IMR-90 (cell line): ENCODE measurements around the gene CEMIP2. TPM values are rescaled to one million over a fixed set of nuclear protein-coding genes. Genes with fewer than 3 reads are reported as not detected.

Source experiments
- ATAC-seq: fragments of 200-7000 bp; cut with Tn5 transposase; 2 replicates; pipeline ENCODE4 v1.9.1; 2020; ENCODE audit warnings: low read depth, mild to moderate bottlenecking, moderate library complexity
- BruUV-seq: library from RNA; stranded (reverse); fragments of 400-500 nt; replicated peaks from 2 replicates; lab custom pipeline; 2021; lab: Mats Ljungman, UMichigan
- CTCF ChIA-PET: fragments of 300-600 bp; formaldehyde crosslinking; extraction: SDS; loops from one replicate; lab custom pipeline; 2021; ENCODE audit warnings: antibody characterized with exemption; lab: Yijun Ruan, JAX
- POLR2A ChIA-PET: fragments of 300-600 bp; sonication (Branson Sonifier 250); formaldehyde crosslinking; loops from one replicate; lab custom pipeline; 2022; ENCODE audit warnings: antibody characterized with exemption; ENCODE audit not compliant: unreplicated experiment; lab: Charles Lee
- DNase-seq: peaks from one replicate; pipeline ENCODE4 v3.0.0; 2013
- H2AFZ ChIP-seq: replicated peaks from 2 replicates; pipeline ENCODE3; 2013; ENCODE audit warnings: low read length, mild to moderate bottlenecking; ENCODE audit not compliant: poor library complexity
- H2AK5ac ChIP-seq: 2 replicates; pipeline ENCODE4 v1.6.1; 2013; ENCODE audit warnings: low read depth, low read length, inconsistent platforms
- H2AK9ac ChIP-seq: replicated peaks from 2 replicates; pipeline ENCODE3; 2013; ENCODE audit warnings: mild to moderate bottlenecking, low read depth, low read length, moderate library complexity; ENCODE audit not compliant: poor library complexity
- H2BK120ac ChIP-seq: 2 replicates; pipeline ENCODE4 v1.6.1; 2013; ENCODE audit warnings: low read depth, low read length, inconsistent platforms
- H2BK15ac ChIP-seq: 3 replicates; pipeline ENCODE4 v1.6.1; 2013; ENCODE audit warnings: low read depth, low read length, inconsistent platforms
- H2BK20ac ChIP-seq: 2 replicates; pipeline ENCODE4 v1.6.1; 2013; ENCODE audit warnings: low read depth, mild to moderate bottlenecking, inconsistent platforms, low read length, moderate library complexity
- H2BK5ac ChIP-seq: 2 replicates; pipeline ENCODE4 v1.6.1; 2013; ENCODE audit warnings: mild to moderate bottlenecking, low read depth, low read length, inconsistent platforms; ENCODE audit not compliant: poor library complexity, severe bottlenecking
- H3K14ac ChIP-seq: replicated peaks from 2 replicates; pipeline ENCODE4 v1.6.1; 2013; ENCODE audit warnings: low read depth, low read length, inconsistent platforms
- H3K18ac ChIP-seq: 2 replicates; pipeline ENCODE4 v1.6.1; 2013; ENCODE audit warnings: low read depth, low read length, control low read depth
- H3K23ac ChIP-seq: 2 replicates; pipeline ENCODE4 v1.6.1; 2013; ENCODE audit warnings: low read depth, low read length, inconsistent platforms
- H3K27ac ChIP-seq: 2 replicates; pipeline ENCODE4 v1.5.1; 2013; ENCODE audit warnings: mild to moderate bottlenecking, control low read depth, low read length; ENCODE audit not compliant: insufficient read depth
- H3K27me3 ChIP-seq: 2 replicates; pipeline ENCODE4 v1.6.1; 2013; ENCODE audit warnings: low read length; ENCODE audit not compliant: control insufficient read depth, insufficient read depth
- H3K36me3 ChIP-seq: 2 replicates; pipeline ENCODE4 v1.6.1; 2013; ENCODE audit warnings: low read length, mixed read lengths; ENCODE audit not compliant: control insufficient read depth, insufficient read depth
- H3K4ac ChIP-seq: 2 replicates; pipeline ENCODE4 v1.6.1; 2013; ENCODE audit warnings: low read depth, low read length, inconsistent platforms
- H3K4me1 ChIP-seq: 2 replicates; pipeline ENCODE4 v1.6.1; 2013; ENCODE audit warnings: low read length, mixed read lengths; ENCODE audit not compliant: control insufficient read depth, insufficient read depth
- H3K4me2 ChIP-seq: 2 replicates; pipeline ENCODE4 v1.6.1; 2013; ENCODE audit warnings: low read depth, mild to moderate bottlenecking, control low read depth, low read length, moderate library complexity
- H3K4me3 ChIP-seq: 2 replicates; pipeline ENCODE4 v1.5.1; 2013; ENCODE audit warnings: low read depth, mild to moderate bottlenecking, control low read depth, low read length, moderate library complexity; ENCODE audit not compliant: insufficient read depth
- H3K56ac ChIP-seq: 2 replicates; pipeline ENCODE4 v1.6.1; 2013; ENCODE audit warnings: low read length, inconsistent platforms; ENCODE audit not compliant: insufficient read depth; ENCODE audit errors: extremely low read depth
- H3K79me1 ChIP-seq, 2 experiments: 2 replicates each; pipeline ENCODE4 v1.6.1; 2013; ENCODE audit warnings: low read length in 2 of 2, inconsistent platforms in 1 of 2, low read depth in 1 of 2
- H3K9ac ChIP-seq: 2 replicates; pipeline ENCODE4 v1.6.1; 2013; ENCODE audit warnings: low read depth, low read length, control low read depth
- H3K9me1 ChIP-seq: 2 replicates; pipeline ENCODE4 v1.6.1; 2013; ENCODE audit warnings: low read length, inconsistent platforms; ENCODE audit not compliant: insufficient read depth
- H3K9me3 ChIP-seq: 2 replicates; pipeline ENCODE4 v1.6.1; 2013; ENCODE audit warnings: low read length; ENCODE audit not compliant: control insufficient read depth, insufficient read depth
- H4K20me1 ChIP-seq: 2 replicates; pipeline ENCODE4 v1.6.1; 2013; ENCODE audit warnings: low read length, inconsistent platforms; ENCODE audit not compliant: insufficient read depth
- H4K5ac ChIP-seq: 2 replicates; pipeline ENCODE4 v1.6.1; 2013; ENCODE audit warnings: mild to moderate bottlenecking, low read depth, low read length, control low read depth
- H4K8ac ChIP-seq, 2 experiments: 2 replicates each; pipeline ENCODE4 v1.6.1; 2013; ENCODE audit warnings: low read depth in 2 of 2, low read length in 2 of 2, control low read depth in 1 of 2, inconsistent platforms in 1 of 2
- H4K91ac ChIP-seq: 2 replicates; pipeline ENCODE4 v1.6.1; 2013; ENCODE audit warnings: low read depth, low read length, inconsistent platforms; ENCODE audit not compliant: insufficient read depth
- BHLHE40 ChIP-seq: fragments of 150-350 bp; IDR thresholded peaks from 2 replicates; pipeline ENCODE4 v1.6.1; 2016; ENCODE audit warnings: mild to moderate bottlenecking, low read depth, low read length
- CEBPB ChIP-seq: IDR thresholded peaks from 2 replicates; pipeline ENCODE4 v1.6.1; 2012; ENCODE audit warnings: low read depth, low read length, improper control_type of control experiment
- CHD1 ChIP-seq: IDR thresholded peaks from 2 replicates; pipeline ENCODE4 v1.6.1; 2012; ENCODE audit warnings: low read depth, low read length, improper control_type of control experiment
- FOS ChIP-seq: fragments of 150-350 bp; IDR thresholded peaks from 2 replicates; pipeline ENCODE4 v1.6.1; 2016; ENCODE audit warnings: low read depth, low read length
- MAFK ChIP-seq: IDR thresholded peaks from 2 replicates; pipeline ENCODE4 v1.6.1; 2012; ENCODE audit warnings: low read depth, low read length, improper control_type of control experiment
- MAZ ChIP-seq: IDR thresholded peaks from 2 replicates; pipeline ENCODE4 v1.6.1; 2012; ENCODE audit warnings: low read depth, mild to moderate bottlenecking, low read length, improper control_type of control experiment, moderate library complexity, borderline replicate concordance
- MXI1 ChIP-seq: IDR thresholded peaks from 2 replicates; pipeline ENCODE4 v1.6.1; 2012; ENCODE audit warnings: low read depth, mild to moderate bottlenecking, low read length, moderate library complexity, borderline replicate concordance
- NFE2L2 ChIP-seq: fragments of 150-350 bp; IDR thresholded peaks from 2 replicates; pipeline ENCODE4 v1.6.1; 2016; ENCODE audit warnings: low read depth, mild to moderate bottlenecking, low read length
- POLR2A ChIP-seq: IDR thresholded peaks from 2 replicates; pipeline ENCODE4 v1.6.1; 2012; ENCODE audit warnings: mild to moderate bottlenecking, low read depth, low read length
- RAD21 ChIP-seq: IDR thresholded peaks from 2 replicates; pipeline ENCODE4 v1.6.1; 2012; ENCODE audit warnings: low read length, improper control_type of control experiment
- RCOR1 ChIP-seq: IDR thresholded peaks from 2 replicates; pipeline ENCODE4 v1.6.1; 2012; ENCODE audit warnings: mild to moderate bottlenecking, low read length, improper control_type of control experiment; ENCODE audit not compliant: insufficient replicate concordance
- RFX5 ChIP-seq: IDR thresholded peaks from 2 replicates; pipeline ENCODE4 v1.8.0; 2012; ENCODE audit warnings: low read depth, mild to moderate bottlenecking, low read length, moderate library complexity
- SMC3 ChIP-seq: fragments of 150-350 bp; IDR thresholded peaks from 2 replicates; pipeline ENCODE4 v1.6.1; 2016; ENCODE audit warnings: low read depth, mild to moderate bottlenecking, antibody characterized with exemption, low read length, moderate library complexity
- WGBS, 2 experiments: methylation state at CpG; one replicate each; pipeline versions ENCODE4 v1.1.5 to v1.1.7; 2013; ENCODE audit warnings: missing lambda C conversion rate in 2 of 2; ENCODE audit not compliant: insufficient read length in 1 of 2; ENCODE audit errors: extremely low coverage in 2 of 2; 5-methylcytosine and 5-hydroxymethylcytosine counted together
- dilution Hi-C: fragments of 300-500 bp; cut with HindIII; formaldehyde crosslinking; loops from one replicate; pipeline ENCODE4 v1.14.3; 2018; ENCODE audit warnings: low sequenced_read_pairs; ENCODE audit not compliant: unreplicated experiment
- in situ Hi-C: fragments of 300-500 bp; cut with MboI; formaldehyde crosslinking; loops from 3 replicates; pipeline ENCODE4 v1.14.3; 2019; ENCODE audit warnings: low sequenced_read_pairs, inconsistent platforms, mixed read lengths
- intact Hi-C: fragments of 100-400 bp; cut with micrococcal nuclease; formaldehyde crosslinking; loops from 2 replicates; pipeline ENCODE4 v1.10.0; 2022
- polyA plus RNA-seq, 3 experiments: library from polyadenylated mRNA; depleted of rRNA; stranded (reverse); fragments of >200 nt; gene quantifications; 2 replicates each; pipeline ENCODE4 v1.2.3, GENCODE V29; 2012; ENCODE audit warnings: low replicate concordance in 1 of 3
- total RNA-seq: library from RNA; depleted of rRNA; stranded (reverse); fragments of >200 nt; gene quantifications from 2 replicates; pipeline ENCODE4 v1.2.3, GENCODE V29; 2012
- TF ChIP-seq, protein P1 (sequence below): fragments of 150-350 bp; IDR thresholded peaks from 2 replicates; pipeline ENCODE4 v1.6.1; 2017; ENCODE audit warnings: mild to moderate bottlenecking, antibody characterized with exemption, low read length, low read depth
- TF ChIP-seq, protein P2 (sequence below): conservative IDR thresholded peaks from 2 replicates; pipeline ENCODE4 v1.5.1; 2012; ENCODE audit warnings: mild to moderate bottlenecking, low read depth, low read length, improper control_type of control experiment
- TF ChIP-seq, protein P3 (sequence below): fragments of 150-350 bp; IDR thresholded peaks from 2 replicates; pipeline ENCODE4 v1.6.1; 2016; ENCODE audit warnings: low read depth, mild to moderate bottlenecking, low read length, moderate library complexity, borderline replicate concordance

The CEMIP2 gene
- total and polyA plus RNA-seq, 2 of the 4 experiments (the other 2 are of a cell fraction): 65.2 to 67.4 TPM

DNA sequence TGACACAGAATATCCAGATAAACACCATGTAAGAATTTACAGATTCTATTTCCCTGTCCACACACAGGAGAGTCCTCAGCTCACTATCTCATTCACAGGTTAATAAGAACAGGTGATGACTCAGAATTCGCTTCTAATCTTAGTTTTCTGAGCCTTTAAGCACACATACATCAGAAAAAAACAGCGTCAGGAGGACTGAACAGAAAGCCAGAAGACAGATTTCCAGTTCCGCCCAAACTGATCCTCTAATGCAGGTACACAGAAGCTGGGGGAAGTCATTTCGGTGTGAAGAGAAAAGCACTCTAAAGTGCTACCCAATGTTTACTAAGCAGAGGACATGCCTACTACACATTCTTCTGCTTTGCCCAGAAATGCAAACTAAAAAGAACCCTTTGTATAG lies 1.6 kb downstream of the CEMIP2 start:
- H2AK5ac ChIP-seq: no peak overlapping the region; the same call in 1 of the 2 replicates
- peak overlapping the region; percentile 96; the same call in 1 of the 2 replicates for H3K9ac ChIP-seq
- peak overlapping the region; percentile 98 for H3K4me3 ChIP-seq
- peak overlapping the region; percentile 16; the same call in 1 of the 2 replicates for H2BK120ac ChIP-seq
- dilution Hi-C loops: no loop called here
- H3K18ac ChIP-seq: no peak overlapping the region
- H2AFZ ChIP-seq: no peak overlapping the region
- 0 out of 2 replicates have a peak, but pooled peaks cover 1% of the 10 kb centered on the region for H3K27me3 ChIP-seq
- no peak for TF ChIP-seq RFX5
- TF ChIP-seq RAD21: no peak
- no peak for TF ChIP-seq MAFK
- TF ChIP-seq FOS: no peak
- TF ChIP-seq BHLHE40: no peak
- no peak for TF ChIP-seq CEBPB
- TF ChIP-seq, protein P1, sequence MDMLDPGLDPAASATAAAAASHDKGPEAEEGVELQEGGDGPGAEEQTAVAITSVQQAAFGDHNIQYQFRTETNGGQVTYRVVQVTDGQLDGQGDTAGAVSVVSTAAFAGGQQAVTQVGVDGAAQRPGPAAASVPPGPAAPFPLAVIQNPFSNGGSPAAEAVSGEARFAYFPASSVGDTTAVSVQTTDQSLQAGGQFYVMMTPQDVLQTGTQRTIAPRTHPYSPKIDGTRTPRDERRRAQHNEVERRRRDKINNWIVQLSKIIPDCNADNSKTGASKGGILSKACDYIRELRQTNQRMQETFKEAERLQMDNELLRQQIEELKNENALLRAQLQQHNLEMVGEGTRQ: no peak
- TF ChIP-seq RCOR1: no peak
- TF ChIP-seq, protein P2, sequence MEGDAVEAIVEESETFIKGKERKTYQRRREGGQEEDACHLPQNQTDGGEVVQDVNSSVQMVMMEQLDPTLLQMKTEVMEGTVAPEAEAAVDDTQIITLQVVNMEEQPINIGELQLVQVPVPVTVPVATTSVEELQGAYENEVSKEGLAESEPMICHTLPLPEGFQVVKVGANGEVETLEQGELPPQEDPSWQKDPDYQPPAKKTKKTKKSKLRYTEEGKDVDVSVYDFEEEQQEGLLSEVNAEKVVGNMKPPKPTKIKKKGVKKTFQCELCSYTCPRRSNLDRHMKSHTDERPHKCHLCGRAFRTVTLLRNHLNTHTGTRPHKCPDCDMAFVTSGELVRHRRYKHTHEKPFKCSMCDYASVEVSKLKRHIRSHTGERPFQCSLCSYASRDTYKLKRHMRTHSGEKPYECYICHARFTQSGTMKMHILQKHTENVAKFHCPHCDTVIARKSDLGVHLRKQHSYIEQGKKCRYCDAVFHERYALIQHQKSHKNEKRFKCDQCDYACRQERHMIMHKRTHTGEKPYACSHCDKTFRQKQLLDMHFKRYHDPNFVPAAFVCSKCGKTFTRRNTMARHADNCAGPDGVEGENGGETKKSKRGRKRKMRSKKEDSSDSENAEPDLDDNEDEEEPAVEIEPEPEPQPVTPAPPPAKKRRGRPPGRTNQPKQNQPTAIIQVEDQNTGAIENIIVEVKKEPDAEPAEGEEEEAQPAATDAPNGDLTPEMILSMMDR: no peak
- TF ChIP-seq, protein P3, sequence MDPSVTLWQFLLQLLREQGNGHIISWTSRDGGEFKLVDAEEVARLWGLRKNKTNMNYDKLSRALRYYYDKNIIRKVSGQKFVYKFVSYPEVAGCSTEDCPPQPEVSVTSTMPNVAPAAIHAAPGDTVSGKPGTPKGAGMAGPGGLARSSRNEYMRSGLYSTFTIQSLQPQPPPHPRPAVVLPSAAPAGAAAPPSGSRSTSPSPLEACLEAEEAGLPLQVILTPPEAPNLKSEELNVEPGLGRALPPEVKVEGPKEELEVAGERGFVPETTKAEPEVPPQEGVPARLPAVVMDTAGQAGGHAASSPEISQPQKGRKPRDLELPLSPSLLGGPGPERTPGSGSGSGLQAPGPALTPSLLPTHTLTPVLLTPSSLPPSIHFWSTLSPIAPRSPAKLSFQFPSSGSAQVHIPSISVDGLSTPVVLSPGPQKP: no peak
- TF ChIP-seq POLR2A: no peak
- no peak for TF ChIP-seq SMC3
- no peak for TF ChIP-seq NFE2L2
- no peak for TF ChIP-seq CHD1
- no peak for TF ChIP-seq MAZ
- no peak for TF ChIP-seq MXI1
- peaks cover 33% of the 10 kb centered on the region for H4K20me1 ChIP-seq
- H3K4ac ChIP-seq: no peak overlapping the region
- H2BK15ac ChIP-seq: no peak overlapping the region
- H3K4me2 ChIP-seq: peak overlapping the region; percentile 87
- peak overlapping the region; percentile 98 for H3K23ac ChIP-seq
- BruUV-seq: no TSS peak
- POLR2A ChIA-PET: no interaction called here
- WGBS, 2 experiments: no CpG with 5 or more reads among the region's 4 CpGs
- peak overlapping the region; percentile 51 for H3K14ac ChIP-seq
- no peak overlapping the region for H4K5ac ChIP-seq
- no peak overlapping the region for H3K56ac ChIP-seq
- H3K9me3 ChIP-seq: no peaks in the 10 kb centered on the region
- DNase-seq (no peak), ATAC-seq (no peak)
- H2AK9ac ChIP-seq: no peak overlapping the region
- no peak overlapping the region for H4K8ac ChIP-seq
- H3K36me3 ChIP-seq: no peaks in the 10 kb centered on the region
- H2BK20ac ChIP-seq: no peak overlapping the region
- intact Hi-C loops: loop anchor here (1.0 to 10.0 kb wide), 2 partner anchors 86 to 812 kb away; no protein-coding TSS in a partner anchor
- in situ Hi-C loops: loop anchor here (5.0 kb wide), 1 partner anchor 44 kb away; no protein-coding TSS in a partner anchor
- no peak overlapping the region for H3K27ac ChIP-seq
- peaks cover 14% of the 10 kb centered on the region for H3K9me1 ChIP-seq
- peaks cover 5 to 39% of the 10 kb centered on the region in 2 experiments; a peak in 3 of 4 replicates for H3K79me1 ChIP-seq
- CTCF ChIA-PET: interaction anchor here (1.0 to 1.3 kb wide), 3 partner anchors 9 to 162 kb away, joined by 3 to 4 read pairs (median 4); no protein-coding TSS in a partner anchor
- H3K4me1 ChIP-seq: peaks cover 14% of the 10 kb centered on the region
- H2BK5ac ChIP-seq: no peak overlapping the region
- no peak overlapping the region for H4K91ac ChIP-seq
